Heart right ventricle (tissue), 16 donors: Measurements from ENCODE around the gene FCHSD2. TPM values are rescaled to one million over a fixed set of nuclear protein-coding genes. Genes with fewer than 3 reads are reported as not detected.

Source experiments
- ATAC-seq, 8 donors: fragments of 200-7000 bp; cut with Tn5 transposase; one replicate each; pipeline ENCODE4 v1.9.1; 2020; ENCODE audit warnings: mild to moderate bottlenecking in 8 of 8, moderate library complexity in 8 of 8, moderate number of reproducible peaks in 1 of 8
- DNase-seq, 2 donors: peaks; one replicate each; pipeline ENCODE4 v3.0.0-alpha.2; 2020
- H3K27ac ChIP-seq, 10 donors: fragments of 200-600 bp; sonication (generic) in 2 of 10; one replicate each; pipeline versions ENCODE4 v1.5.0 to v1.8.0; 2020 to 2022; ENCODE audit warnings: mild to moderate bottlenecking in 3 of 10
- H3K27me3 ChIP-seq, 7 donors: fragments of 200-600 bp; one replicate each; pipeline ENCODE4 v1.8.0; 2021 to 2022; ENCODE audit warnings: mild to moderate bottlenecking in 2 of 7
- H3K36me3 ChIP-seq, 9 donors: fragments of 200-600 bp; sonication (generic) in 1 of 9; one replicate each; pipeline versions ENCODE4 v1.5.0 to v1.8.0; 2020 to 2022; ENCODE audit warnings: mild to moderate bottlenecking in 2 of 9
- H3K4me1 ChIP-seq, 9 donors: fragments of 200-600 bp; sonication (generic) in 1 of 9; one replicate each; pipeline versions ENCODE4 v1.5.0 to v1.8.0; 2020 to 2022; ENCODE audit warnings: mild to moderate bottlenecking in 4 of 9
- H3K4me3 ChIP-seq, 10 donors: fragments of 200-600 bp; sonication (generic) in 2 of 10; one replicate each; pipeline versions ENCODE4 v1.5.0 to v1.8.0; 2020 to 2022; ENCODE audit warnings: mild to moderate bottlenecking in 7 of 10, moderate library complexity in 2 of 10
- H3K9me3 ChIP-seq, 11 donors: fragments of 200-600 bp in 10 of 11; sonication (generic) in 2 of 11; one replicate each; pipeline versions ENCODE4 v1.5.0 to v1.8.0; 2013 to 2022; ENCODE audit warnings: mild to moderate bottlenecking in 2 of 11, control low read depth in 1 of 11, moderate library complexity in 1 of 11
- CTCF ChIP-seq, 9 donors: fragments of 200-600 bp; sonication (generic) in 2 of 9; IDR thresholded peaks; one replicate each; pipeline versions ENCODE4 v1.5.0 to v1.8.0; 2021 to 2022; ENCODE audit warnings: antibody characterized with exemption in 9 of 9, mild to moderate bottlenecking in 5 of 9, moderate library complexity in 1 of 9
- WGBS, 2 donors: extraction: QIAGEN DNeasy Blood & Tissue Kit; methylation state at CpG; one replicate each; pipeline ENCODE4 v1.1.7; 2013; ENCODE audit warnings: inconsistent platforms in 1 of 2; 5-methylcytosine and 5-hydroxymethylcytosine counted together
- intact Hi-C, 10 donors: fragments of 100-400 bp; cut with DNase I; formaldehyde crosslinking; loops; one replicate each; pipeline versions ENCODE4 v1.11.1 to v1.14.2; 2022
- polyA plus RNA-seq, 2 donors: library from polyadenylated mRNA; stranded (reverse); fragments of 200-250 nt; gene quantifications; one replicate each; pipeline ENCODE4 v1.2.3, GENCODE V29; 2013
- total RNA-seq, 10 donors: library from RNA; stranded (reverse); fragmentation: NEBNext Ultra II Directional in 3 of 10; extraction: Animal tissue kit (Norgen Biotek cat#: 25700) in 3 of 10; gene quantifications; one replicate each; pipeline versions ENCODE4 v1.2.1 to v1.2.4, GENCODE V29; 2021 to 2023
- donor health status: Arrhythmogenic right ventricular cardiomyopathy.
- donor health status: ischemic (EF 13 %, LVEDD 7.1; RV severe dilation, severe dysfunction).
- donor health status: healthy with polysubstance abuse.
- donor health status: DM: no; HTN: yes; CAD: no.
- donor health status: DM: no; HTN: no; CAD: no.
- donor health status: ischemic (EF 25% LVEDD 6.9; RV normal size, moderate dysfunction).
- donor health status: ischemic (EF 25% LVEDD 5.7; RV mildly dilated, moderate dysfunction).
- donor health status: healthy.
- donor health status: DM: yes; HTN: yes; CAD: no.
- donor health status: Ischemic cardiomyopathy.
- donor health status: ischemic (EF 35%, LVEDD 5.7; RV mildly dilated, moderate dysfunction).
- donor health status: nonischemic (EF 11% LVEDD 7.7; RV severe dilation, severe dysfunction).
- donor health status: DM: yes; HTN: yes; CAD: no.
- donor health status: PGD.
- donor health status: ischemic (EF 29% LVEDD 5.4; RV normal size, mild dysfunction).
- donor health status: nonischemic (EF 23%, LVEDD 6.1; RV moderate dilation, normal function).

Gene FCHSD2
- total and polyA plus RNA-seq, 12 donors, result 16.1 to 48.4 (median 37.5) TPM

- peak; percentile 19 to 47 for DNase-seq
- peak overlapping the region in 5 of 10 donors; percentile 5 to 73 (median 45) for H3K27ac ChIP-seq
Observed at GRCh38 chr11:72940417-72940816, 201.7 kb downstream of the FCHSD2 start.

GRCh38 chr11:72939031-72939430 is 203.1 kb downstream of the FCHSD2 start:
- peaks cover 3 to 61% (median 34%) of the 10 kb centered on the region in 9 donors for H3K4me1 ChIP-seq
- intact Hi-C loops, result no loop called here
- ATAC-seq (peak in 3 of 8 donors; percentile 43 to 60 (median 48)), DNase-seq (no peak)
- no peak for TF ChIP-seq CTCF (IDR thresholded peaks at IDR 0.05)
- H3K27me3 ChIP-seq, result no peaks in the 10 kb centered on the region
- peaks cover 0 to 6% (median 0%) of the 10 kb centered on the region in 9 donors for H3K36me3 ChIP-seq
- H3K4me3 ChIP-seq, result no peak overlapping the region
- H3K27ac ChIP-seq, result peak overlapping the region in 6 of 10 donors; percentile 21 to 73 (median 46)
- H3K9me3 ChIP-seq, result no peaks in the 10 kb centered on the region
- 31 to 42% methylated on average over 2 of the region's 2 CpGs for WGBS, 2 donors

More at GRCh38 chr11:72940417-72940816, 201.7 kb downstream of the FCHSD2 start:
- H3K27me3 ChIP-seq, result no peaks in the 10 kb centered on the region
- H3K36me3 ChIP-seq, result peaks cover 0 to 6% (median 0%) of the 10 kb centered on the region in 9 donors
- no peak overlapping the region for H3K4me3 ChIP-seq
- intact Hi-C loops, result no loop called here
- ATAC-seq, result peak in 6 of 8 donors; percentile 37 to 75 (median 66)
- TF ChIP-seq CTCF (IDR thresholded peaks at IDR 0.05), result no peak
- H3K9me3 ChIP-seq, result no peaks in the 10 kb centered on the region
- H3K4me1 ChIP-seq, result peaks cover 3 to 54% (median 30%) of the 10 kb centered on the region in 9 donors
- WGBS, 2 donors, result 52 to 72% methylated on average over 9 of the region's 9 CpGs

- no peak overlapping the region for H3K4me3 ChIP-seq
- DNase-seq, result no peak
- intact Hi-C loops, result no loop called here
- TF ChIP-seq CTCF (IDR thresholded peaks at IDR 0.05), result no peak
- H3K27me3 ChIP-seq, result no peaks in the 10 kb centered on the region
- peaks cover 0 to 6% (median 0%) of the 10 kb centered on the region in 9 donors for H3K36me3 ChIP-seq
- peak overlapping the region in 4 of 10 donors; percentile 8 to 73 (median 58) for H3K27ac ChIP-seq
- 28 to 40% methylated on average over 4 of the region's 4 CpGs for WGBS, 2 donors
- H3K4me1 ChIP-seq, result peaks cover 3 to 61% (median 34%) of the 10 kb centered on the region in 9 donors
- peak in 4 of 8 donors; percentile 29 to 59 (median 44) for ATAC-seq
- no peaks in the 10 kb centered on the region for H3K9me3 ChIP-seq
Observed at GRCh38 chr11:72937439-72937838, 204.7 kb downstream of the FCHSD2 start.

- Histone ChIP-seq H3K9me3 (no peaks in the 10 kb centered on the region), H3K36me3 (peaks cover 0 to 6% (median 0%) of the 10 kb centered on the region in 9 donors), H3K27ac (peak overlapping the region in 5 of 10 donors; percentile 8 to 80 (median 37)), H3K4me1 (peaks cover 3 to 64% (median 34%) of the 10 kb centered on the region in 9 donors), H3K4me3 (no peak overlapping the region), H3K27me3 (no peaks in the 10 kb centered on the region)
- no peak for ATAC-seq
- TF ChIP-seq CTCF (IDR thresholded peaks at IDR 0.05), result no peak
- intact Hi-C loops, result no loop called here
- no peak for DNase-seq
Observed at GRCh38 chr11:72935700-72936099, 206.4 kb downstream of the FCHSD2 start.
